ENCODE measurements around the gene ENTHD1. TPM values are rescaled to one million over a fixed set of nuclear protein-coding genes. Genes with fewer than 3 reads are reported as not detected.
A peak's percentile ranks its signal among the peaks of the same experiment; 100 is the strongest.
"Not testable (repeated sequence)": the region's sequence is repeated elsewhere in the genome, so short reads cannot be mapped to it uniquely, and the experiment has no call there.

ENTHD1 gene
- total RNA-seq, 4 donors from 2014 or later: not detected

DNA sequence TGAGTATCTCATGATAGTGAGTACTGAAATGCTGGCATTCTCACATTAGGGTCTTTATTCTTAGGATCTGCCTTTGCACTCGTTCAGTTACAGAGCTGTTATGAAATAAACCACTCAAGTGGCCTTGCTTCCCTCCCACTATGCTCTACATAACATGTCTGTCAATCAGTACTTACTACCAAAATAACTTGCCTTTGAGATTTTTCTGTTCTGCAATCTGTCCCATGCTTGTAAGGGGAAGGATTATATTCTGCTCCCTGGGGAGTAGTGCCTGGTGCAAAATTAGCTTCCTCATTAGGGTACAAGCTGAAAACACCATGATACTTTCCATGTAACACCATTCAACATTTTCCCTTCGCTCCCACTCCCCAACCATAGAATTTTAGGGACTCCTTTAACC lies 5.4 kb upstream of the ENTHD1 start:
- H3K27ac ChIP-seq: peak overlapping the region in 1 of 4 donors; percentile 74
- no peak overlapping the region for H3K4me3 ChIP-seq
- peak in 2 of 3 donors; percentile 55 to 56 for DNase-seq
- no peaks in the 10 kb centered on the region for H3K27me3 ChIP-seq
- H3K4me1 ChIP-seq: peaks cover 0 to 4% (median 0%) of the 10 kb centered on the region in 4 donors
- H3K9me3 ChIP-seq: no peaks in the 10 kb centered on the region
- TF ChIP-seq CTCF (IDR thresholded peaks at IDR 0.05) (no peak), POLR2A (IDR thresholded peaks at IDR 0.05) (no peak)
- no peaks in the 10 kb centered on the region for H3K36me3 ChIP-seq

GRCh38 chr22:39897841-39898240 lies 4.3 kb upstream of the ENTHD1 start:
- no peak for DNase-seq
- peaks cover 0 to 4% (median 0%) of the 10 kb centered on the region in 4 donors for H3K4me1 ChIP-seq
- H3K27ac ChIP-seq: no peak overlapping the region
- no peaks in the 10 kb centered on the region for H3K36me3 ChIP-seq
- no peak overlapping the region for H3K4me3 ChIP-seq
- no peaks in the 10 kb centered on the region for H3K27me3 ChIP-seq
- no peaks in the 10 kb centered on the region for H3K9me3 ChIP-seq
- TF ChIP-seq POLR2A (IDR thresholded peaks at IDR 0.05): no peak
- no peak for TF ChIP-seq CTCF (IDR thresholded peaks at IDR 0.05)

- TF ChIP-seq POLR2A (IDR thresholded peaks at IDR 0.05): no peak
Observed at GRCh38 chr22:39896313-39896996, 2.9 kb upstream of the ENTHD1 start.

GRCh38 chr22:39895682-39896081 lies 2.1 kb upstream of the ENTHD1 start:
- no peak for DNase-seq
- Histone ChIP-seq H3K4me1 (peaks cover 0 to 4% (median 0%) of the 10 kb centered on the region in 4 donors), H3K36me3 (no peaks in the 10 kb centered on the region), H3K27ac (no peak overlapping the region), H3K4me3 (no peak overlapping the region), H3K27me3 (no peaks in the 10 kb centered on the region), H3K9me3 (no peaks in the 10 kb centered on the region)
- TF ChIP-seq CTCF (IDR thresholded peaks at IDR 0.05) (no peak), POLR2A (IDR thresholded peaks at IDR 0.05) (no peak)

More at GRCh38 chr22:39896313-39896996, 2.9 kb upstream of the ENTHD1 start:
- DNase-seq: no peak
- Histone ChIP-seq H3K4me1 (peaks cover 0 to 4% (median 0%) of the 10 kb centered on the region in 4 donors), H3K36me3 (no peaks in the 10 kb centered on the region), H3K4me3 (no peak overlapping the region), H3K9me3 (no peaks in the 10 kb centered on the region), H3K27me3 (no peaks in the 10 kb centered on the region), H3K27ac (no peak overlapping the region)

DNA sequence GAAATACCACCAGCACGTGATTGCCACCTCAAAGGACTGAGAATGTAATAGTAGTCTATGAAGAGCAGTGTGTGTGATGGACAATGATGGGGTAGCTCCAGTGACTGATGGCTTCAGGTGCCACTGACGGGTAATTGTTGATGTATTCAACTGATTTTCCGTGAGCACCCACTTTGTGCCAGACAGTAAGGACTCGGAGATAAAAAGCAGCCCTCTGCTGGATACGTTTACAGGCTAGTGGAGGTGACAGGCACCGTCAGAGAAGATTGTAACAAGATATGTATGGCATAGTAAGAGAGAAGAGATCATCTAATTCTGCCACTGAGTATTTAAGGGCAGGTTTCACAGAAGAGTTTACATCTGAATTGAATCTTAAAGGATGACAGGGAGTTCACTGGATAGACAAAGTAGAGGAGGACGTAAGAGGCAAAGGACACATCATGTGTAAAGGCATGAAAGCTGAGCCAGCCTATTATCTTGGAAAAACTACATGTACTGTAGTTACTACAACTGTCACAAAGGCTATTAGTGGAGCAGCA lies 1.1 kb upstream of the ENTHD1 start:
- TF ChIP-seq CTCF (IDR thresholded peaks at IDR 0.05) (no peak), POLR2A (IDR thresholded peaks at IDR 0.05) (no peak)
- Histone ChIP-seq H3K4me3 (no peak overlapping the region), H3K4me1 (peaks cover 0 to 4% (median 0%) of the 10 kb centered on the region in 4 donors), H3K36me3 (no peaks in the 10 kb centered on the region), H3K27ac (no peak overlapping the region), H3K9me3 (no peaks in the 10 kb centered on the region), H3K27me3 (no peaks in the 10 kb centered on the region)
- no peak for DNase-seq

DNA sequence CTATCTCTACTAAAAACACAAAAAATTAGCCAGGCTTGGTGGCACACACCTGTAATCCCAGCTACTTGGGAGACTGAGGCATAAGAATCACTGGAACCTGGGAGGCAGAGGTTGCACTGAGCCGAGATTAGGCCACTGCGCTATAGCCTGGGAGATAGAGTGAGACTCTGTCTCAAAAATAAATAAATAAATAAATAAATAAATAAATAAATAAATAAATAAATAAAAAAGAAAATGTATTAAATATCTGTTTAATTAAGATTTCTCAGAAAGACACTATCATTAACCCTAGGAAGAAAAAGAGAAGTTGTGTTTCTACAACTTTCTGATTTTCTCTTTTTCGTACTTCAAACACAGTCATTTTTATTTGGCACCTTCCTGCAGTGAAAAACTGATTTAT lies 3.6 kb downstream of the ENTHD1 start:
- DNase-seq, H3K27me3 ChIP-seq, H3K9me3 ChIP-seq, H3K27ac ChIP-seq, H3K4me3 ChIP-seq, H3K4me1 ChIP-seq, H3K36me3 ChIP-seq: not testable (repeated sequence)

All from Peyer's patch (tissue), 4 donors.